ENCODE results near the gene TMEM263. TPM values are rescaled to one million over a fixed set of nuclear protein-coding genes. Genes with fewer than 3 reads are reported as not detected.

The TMEM263 gene
- total RNA-seq, 1 experiment from 2014 or later = 11.8 TPM

DNA sequence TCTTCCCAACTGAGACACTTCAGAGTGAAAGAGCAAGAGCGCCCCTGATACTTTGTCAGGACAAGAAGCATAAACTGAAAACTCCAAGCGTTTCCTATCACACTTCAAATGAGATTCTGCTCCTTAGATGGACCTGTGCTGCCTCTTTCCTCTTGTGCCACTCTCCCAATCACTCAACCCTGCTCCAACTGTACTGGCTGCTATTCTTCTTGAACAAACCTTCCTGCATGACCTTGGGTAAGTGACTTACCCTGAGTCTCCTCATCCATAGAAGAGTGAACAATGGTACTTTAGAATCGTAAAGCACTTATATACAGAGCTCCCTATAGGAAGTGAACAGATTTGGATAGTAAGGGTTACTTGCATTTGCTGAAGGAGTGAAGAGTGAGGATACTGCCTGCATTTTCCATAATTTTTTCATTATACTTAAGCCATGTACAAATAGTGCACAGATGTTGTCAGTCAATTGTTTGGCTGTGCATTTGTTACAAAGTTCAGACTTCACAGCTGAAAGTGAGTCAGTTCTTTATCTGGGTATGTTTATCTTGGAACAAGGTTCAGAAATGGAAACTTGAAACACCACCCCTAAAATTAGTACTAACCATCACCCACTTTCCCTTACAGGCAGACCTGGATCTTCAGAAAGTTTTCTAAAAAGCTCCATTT is 20.4 kb downstream of the TMEM263 start:
- no peak overlapping the region for H4K5ac ChIP-seq (ENCODE audit: insufficient read length, low read depth, low read length)
- H3K4ac ChIP-seq (ENCODE audit: low read depth, low read length) = no peak overlapping the region
- WGBS (ENCODE audit: extremely low coverage, insufficient read length, low lambda C conversion rate) = no CpG with 5 or more reads among the region's 3 CpGs
- Mint-ChIP-seq H3K27me3 (ENCODE audit: low read depth) (no peaks in the 10 kb centered on the region), H3K36me3 (ENCODE audit: insufficient read depth in 1 of 3, low read depth in 3 of 3) (peaks cover 0 to 5% (median 2%) of the 10 kb centered on the region in 3 experiments; a peak in 4 of 7 replicates), H3K4me1 (no peaks in the 10 kb centered on the region), H3K4me3 (no peak overlapping the region), H3K9me3 (no peaks in the 10 kb centered on the region), H3K27ac (no peak overlapping the region)
- H3K56ac ChIP-seq (ENCODE audit: insufficient read length, low read depth, low read length) = no peak overlapping the region
- H3K79me1 ChIP-seq (ENCODE audit: insufficient read depth, low read depth, low read length, poor library complexity, severe bottlenecking) = no peaks in the 10 kb centered on the region
- H2BK15ac ChIP-seq (ENCODE audit: low read depth, low read length) = no peak overlapping the region
- no peaks in the 10 kb centered on the region for H3K27me3 ChIP-seq (ENCODE audit: insufficient read depth, low read length)
- no peak for DNase-seq
- no peak overlapping the region for H2AFZ ChIP-seq (ENCODE audit: low read length)
- H3K23ac ChIP-seq (ENCODE audit: insufficient read length, low read depth, low read length) = no peak overlapping the region
- no peak overlapping the region for H2BK12ac ChIP-seq (ENCODE audit: insufficient read length, low read depth, low read length)
- no peaks in the 10 kb centered on the region for H4K20me1 ChIP-seq (ENCODE audit: control insufficient read depth, insufficient read depth, insufficient read length)
- no peak overlapping the region for H2BK120ac ChIP-seq (ENCODE audit: low read depth, low read length, poor library complexity, severe bottlenecking)
- H3K27ac ChIP-seq (ENCODE audit: insufficient read length, low read depth, low read length) = no peak overlapping the region
- no peak overlapping the region for H2BK20ac ChIP-seq (ENCODE audit: low read depth, low read length, poor library complexity, severe bottlenecking)
- no peak overlapping the region for H3K4me2 ChIP-seq (ENCODE audit: insufficient read depth, insufficient read length, low read length)
- no peak overlapping the region for H4K91ac ChIP-seq (ENCODE audit: insufficient read length, low read depth, low read length)
- H4K8ac ChIP-seq (replicated peaks; ENCODE audit: insufficient read length, low read depth, low read length) = no peak overlapping the region
- no peak overlapping the region for H3T11ph ChIP-seq (ENCODE audit: low read length)
- no peak overlapping the region for H2BK5ac ChIP-seq (ENCODE audit: insufficient read length, low read length)
- H3K79me2 ChIP-seq (ENCODE audit: insufficient read depth, low read length) = 0 out of 2 replicates have a peak, but pooled peaks cover 2% of the 10 kb centered on the region
- H2AK5ac ChIP-seq (ENCODE audit: insufficient read length, low read length) = no peak overlapping the region
- no peak overlapping the region for H3K18ac ChIP-seq (ENCODE audit: insufficient read length, low read depth, low read length)
- H3K14ac ChIP-seq (ENCODE audit: insufficient read depth, low read length) = no peak overlapping the region
- H3K4me1 ChIP-seq (ENCODE audit: insufficient read depth, low read length) = no peaks in the 10 kb centered on the region
- TF ChIP-seq, protein P1, sequence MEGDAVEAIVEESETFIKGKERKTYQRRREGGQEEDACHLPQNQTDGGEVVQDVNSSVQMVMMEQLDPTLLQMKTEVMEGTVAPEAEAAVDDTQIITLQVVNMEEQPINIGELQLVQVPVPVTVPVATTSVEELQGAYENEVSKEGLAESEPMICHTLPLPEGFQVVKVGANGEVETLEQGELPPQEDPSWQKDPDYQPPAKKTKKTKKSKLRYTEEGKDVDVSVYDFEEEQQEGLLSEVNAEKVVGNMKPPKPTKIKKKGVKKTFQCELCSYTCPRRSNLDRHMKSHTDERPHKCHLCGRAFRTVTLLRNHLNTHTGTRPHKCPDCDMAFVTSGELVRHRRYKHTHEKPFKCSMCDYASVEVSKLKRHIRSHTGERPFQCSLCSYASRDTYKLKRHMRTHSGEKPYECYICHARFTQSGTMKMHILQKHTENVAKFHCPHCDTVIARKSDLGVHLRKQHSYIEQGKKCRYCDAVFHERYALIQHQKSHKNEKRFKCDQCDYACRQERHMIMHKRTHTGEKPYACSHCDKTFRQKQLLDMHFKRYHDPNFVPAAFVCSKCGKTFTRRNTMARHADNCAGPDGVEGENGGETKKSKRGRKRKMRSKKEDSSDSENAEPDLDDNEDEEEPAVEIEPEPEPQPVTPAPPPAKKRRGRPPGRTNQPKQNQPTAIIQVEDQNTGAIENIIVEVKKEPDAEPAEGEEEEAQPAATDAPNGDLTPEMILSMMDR (conservative IDR thresholded peaks at IDR 0.05) = no peak
- no peak overlapping the region for H3K9ac ChIP-seq (ENCODE audit: extremely low read depth, insufficient read length, low read length)
- H3K23me2 ChIP-seq (ENCODE audit: insufficient read length, low read depth, low read length, poor library complexity, severe bottlenecking) = no peaks in the 10 kb centered on the region
- H3K9me3 ChIP-seq (ENCODE audit: control insufficient read depth, low read depth, low read length) = no peaks in the 10 kb centered on the region

Measured in H9 (cell line).